Activated T-helper 1 cell treated with anti-CD3 and anti-CD28 coated beads, Interleukin-12 subunit alpha, Interleukin-12 subunit beta, Interleukin-2, Interleukin-4 antibody, amounts not matched to agents 30 ng/mL and 10 ng/mL and 1 ng/mL, durations not matched to agents 14 hours and 24 hours and 36 hours (primary cell): Measurements from ENCODE around the gene DNAJC12. TPM values are rescaled to one million over a fixed set of nuclear protein-coding genes. Genes with fewer than 3 reads are reported as not detected.

ENCODE experiments used
- DNase-seq: peaks from one replicate; pipeline ENCODE4 v3.0.0; 2021; ENCODE audit warnings: low spot score
- H3K27ac Mint-ChIP-seq: one replicate; pipeline ENCODE4 v1.8.0; 2021; ENCODE audit warnings: mild to moderate bottlenecking, mixed read lengths
- H3K27me3 Mint-ChIP-seq: one replicate; pipeline ENCODE4 v1.8.0; 2022; ENCODE audit warnings: mild to moderate bottlenecking, moderate library complexity, mixed read lengths; ENCODE audit not compliant: insufficient read depth
- H3K36me3 Mint-ChIP-seq: one replicate; pipeline ENCODE4 v1.8.0; 2021; ENCODE audit warnings: low read depth, mixed read lengths
- H3K4me1 Mint-ChIP-seq: one replicate; pipeline ENCODE4 v1.8.0; 2021; ENCODE audit warnings: low read depth, mixed read lengths
- H3K4me3 Mint-ChIP-seq: one replicate; pipeline ENCODE4 v1.8.0; 2021; ENCODE audit warnings: mild to moderate bottlenecking, moderate library complexity, mixed read lengths
- H3K9me3 Mint-ChIP-seq: one replicate; pipeline ENCODE4 v1.8.0; 2021; ENCODE audit warnings: mixed read lengths
- intact Hi-C: fragments of 100-400 bp; cut with micrococcal nuclease; formaldehyde crosslinking; loops from one replicate; pipeline ENCODE4 v1.15.1; 2024
- total RNA-seq: library from RNA; stranded (reverse); gene quantifications from 2 replicates; pipeline ENCODE4 v1.2.3, GENCODE V29; 2022

Gene DNAJC12
- total RNA-seq, 1 donor from 2014 or later, result 25.0 TPM

- peaks cover 3% of the 10 kb centered on the region for H3K36me3 Mint-ChIP-seq
- H3K27ac Mint-ChIP-seq, result no peak overlapping the region
- H3K27me3 Mint-ChIP-seq, result no peaks in the 10 kb centered on the region
- no peaks in the 10 kb centered on the region for H3K9me3 Mint-ChIP-seq
- H3K4me1 Mint-ChIP-seq, result peaks cover 18% of the 10 kb centered on the region
- no peak for DNase-seq
- intact Hi-C loops, result no loop called here
- H3K4me3 Mint-ChIP-seq, result no peak overlapping the region
Measured at GRCh38 chr10:67801118-67801517, 36.9 kb downstream of the DNAJC12 start.

- H3K4me1 Mint-ChIP-seq, result peaks cover 22% of the 10 kb centered on the region
- H3K27me3 Mint-ChIP-seq, result no peaks in the 10 kb centered on the region
- no peaks in the 10 kb centered on the region for H3K9me3 Mint-ChIP-seq
- H3K36me3 Mint-ChIP-seq, result no peaks in the 10 kb centered on the region
- H3K27ac Mint-ChIP-seq, result no peak overlapping the region
- DNase-seq, result no peak
- no peak overlapping the region for H3K4me3 Mint-ChIP-seq
- intact Hi-C loops, result no loop called here
Measured at GRCh38 chr10:67794909-67795460, 43.0 kb downstream of the DNAJC12 start.

- Mint-ChIP-seq H3K36me3 (no peaks in the 10 kb centered on the region), H3K4me3 (no peak overlapping the region), H3K27me3 (no peaks in the 10 kb centered on the region), H3K9me3 (no peaks in the 10 kb centered on the region), H3K27ac (no peak overlapping the region), H3K4me1 (peaks cover 22% of the 10 kb centered on the region)
- intact Hi-C loops, result no loop called here
- DNase-seq, result no peak
Measured at GRCh38 chr10:67794256-67794655, 43.7 kb downstream of the DNAJC12 start.

GRCh38 chr10:67793313-67793712, 44.7 kb downstream of the DNAJC12 start:
- intact Hi-C loops, result no loop called here

GRCh38 chr10:67792653-67793052, 45.3 kb downstream of the DNAJC12 start:
- no peaks in the 10 kb centered on the region for H3K9me3 Mint-ChIP-seq
- DNase-seq, result no peak
- intact Hi-C loops, result no loop called here
- H3K4me3 Mint-ChIP-seq, result no peak overlapping the region
- H3K4me1 Mint-ChIP-seq, result peaks cover 33% of the 10 kb centered on the region
- H3K27ac Mint-ChIP-seq, result no peak overlapping the region
- H3K27me3 Mint-ChIP-seq, result no peaks in the 10 kb centered on the region
- H3K36me3 Mint-ChIP-seq, result peaks cover 2% of the 10 kb centered on the region

More at GRCh38 chr10:67793313-67793712, 44.7 kb downstream of the DNAJC12 start:
- H3K27me3 Mint-ChIP-seq, result no peaks in the 10 kb centered on the region
- no peak for DNase-seq
- H3K36me3 Mint-ChIP-seq, result peaks cover 2% of the 10 kb centered on the region
- H3K27ac Mint-ChIP-seq, result no peak overlapping the region
- peaks cover 28% of the 10 kb centered on the region for H3K4me1 Mint-ChIP-seq
- no peak overlapping the region for H3K4me3 Mint-ChIP-seq
- H3K9me3 Mint-ChIP-seq, result no peaks in the 10 kb centered on the region

GRCh38 chr10:67790534-67791408, 47.2 kb downstream of the DNAJC12 start:
- H3K4me1 Mint-ChIP-seq, result peaks cover 33% of the 10 kb centered on the region
- peaks cover 2% of the 10 kb centered on the region for H3K36me3 Mint-ChIP-seq
- H3K9me3 Mint-ChIP-seq, result no peaks in the 10 kb centered on the region
- peak overlapping the region; percentile 25 for H3K4me3 Mint-ChIP-seq
- peak; percentile 27 for DNase-seq
- intact Hi-C loops, result loop anchor here (1.0 to 2.0 kb wide), 7 partner anchors 13 to 541 kb away; partner anchors contain the start of genes HERC4 and SIRT1
- peak overlapping the region; percentile 86 for H3K27ac Mint-ChIP-seq
- H3K27me3 Mint-ChIP-seq, result no peaks in the 10 kb centered on the region

GRCh38 chr10:67789769-67790168, 48.2 kb downstream of the DNAJC12 start:
- peaks cover 2% of the 10 kb centered on the region for H3K36me3 Mint-ChIP-seq
- no peaks in the 10 kb centered on the region for H3K9me3 Mint-ChIP-seq
- intact Hi-C loops, result loop anchor here (2.0 kb wide), 1 partner anchor 285 kb away; the partner anchor contains the start of gene HERC4
- H3K27me3 Mint-ChIP-seq, result no peaks in the 10 kb centered on the region
- peaks cover 41% of the 10 kb centered on the region for H3K4me1 Mint-ChIP-seq
- no peak overlapping the region for H3K4me3 Mint-ChIP-seq
- DNase-seq, result no peak
- H3K27ac Mint-ChIP-seq, result no peak overlapping the region

GRCh38 chr10:67788028-67788886, 49.7 kb downstream of the DNAJC12 start:
- Mint-ChIP-seq H3K4me1 (peaks cover 53% of the 10 kb centered on the region), H3K9me3 (no peaks in the 10 kb centered on the region), H3K27ac (peak overlapping the region; percentile 89)

GRCh38 chr10:67785098-67785497, 52.9 kb downstream of the DNAJC12 start:
- DNase-seq, result peak; percentile 22
- peaks cover 2% of the 10 kb centered on the region for H3K36me3 Mint-ChIP-seq
- no peaks in the 10 kb centered on the region for H3K27me3 Mint-ChIP-seq
- peaks cover 50% of the 10 kb centered on the region for H3K4me1 Mint-ChIP-seq
- peak overlapping the region; percentile 66 for H3K4me3 Mint-ChIP-seq
- intact Hi-C loops, result no loop called here
- no peaks in the 10 kb centered on the region for H3K9me3 Mint-ChIP-seq
- peak overlapping the region; percentile 73 for H3K27ac Mint-ChIP-seq

More at GRCh38 chr10:67788028-67788886, 49.7 kb downstream of the DNAJC12 start:
- Mint-ChIP-seq H3K4me3 (peak overlapping the region; percentile 70), H3K27me3 (no peaks in the 10 kb centered on the region), H3K36me3 (peaks cover 2% of the 10 kb centered on the region)
- DNase-seq, result peak; percentile 65
- intact Hi-C loops, result loop anchor here (1.0 kb wide), 6 partner anchors 50 to 514 kb away; partner anchors contain the start of gene DNAJC12

GRCh38 chr10:67784474-67784873, 53.5 kb downstream of the DNAJC12 start:
- Mint-ChIP-seq H3K4me1 (peaks cover 56% of the 10 kb centered on the region), H3K27me3 (no peaks in the 10 kb centered on the region), H3K36me3 (peaks cover 2% of the 10 kb centered on the region), H3K9me3 (no peaks in the 10 kb centered on the region), H3K4me3 (no peak overlapping the region), H3K27ac (no peak overlapping the region)
- DNase-seq, result no peak
- intact Hi-C loops, result no loop called here

- H3K9me3 Mint-ChIP-seq, result no peaks in the 10 kb centered on the region
- H3K27ac Mint-ChIP-seq, result peak overlapping the region; percentile 56
- intact Hi-C loops, result no loop called here
- H3K4me1 Mint-ChIP-seq, result peaks cover 54% of the 10 kb centered on the region
- no peaks in the 10 kb centered on the region for H3K27me3 Mint-ChIP-seq
- H3K4me3 Mint-ChIP-seq, result peak overlapping the region; percentile 19
- peaks cover 2% of the 10 kb centered on the region for H3K36me3 Mint-ChIP-seq
- DNase-seq, result no peak
Measured at GRCh38 chr10:67783606-67784294, 54.2 kb downstream of the DNAJC12 start.

GRCh38 chr10:67782530-67782929, 55.5 kb downstream of the DNAJC12 start:
- Mint-ChIP-seq H3K4me3 (no peak overlapping the region), H3K4me1 (peaks cover 45% of the 10 kb centered on the region), H3K27me3 (no peaks in the 10 kb centered on the region), H3K27ac (no peak overlapping the region), H3K36me3 (no peaks in the 10 kb centered on the region), H3K9me3 (no peaks in the 10 kb centered on the region)
- no peak for DNase-seq
- intact Hi-C loops, result no loop called here
